ENCODE data around the gene OR5AL1.

DNA sequence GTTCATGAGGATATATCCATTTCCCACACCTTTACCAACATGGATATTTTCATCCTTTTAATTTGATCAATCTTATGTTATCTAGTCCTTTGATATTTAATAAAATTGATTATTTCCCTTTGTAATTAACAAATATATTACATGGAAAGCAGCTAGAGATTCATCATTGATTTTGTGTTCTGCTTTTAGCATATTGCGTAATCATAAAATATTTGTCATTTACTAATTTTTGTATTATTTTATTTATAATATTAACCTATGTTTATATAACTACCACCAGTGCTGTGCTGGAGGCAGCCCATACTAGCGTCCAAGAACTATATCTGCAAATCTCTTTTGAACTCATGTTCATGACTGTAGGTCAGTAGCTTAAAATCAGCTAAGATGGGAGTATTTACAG lies 32.4 kb upstream of the OR5AL1 start:
- TF ChIP-seq, protein P1, sequence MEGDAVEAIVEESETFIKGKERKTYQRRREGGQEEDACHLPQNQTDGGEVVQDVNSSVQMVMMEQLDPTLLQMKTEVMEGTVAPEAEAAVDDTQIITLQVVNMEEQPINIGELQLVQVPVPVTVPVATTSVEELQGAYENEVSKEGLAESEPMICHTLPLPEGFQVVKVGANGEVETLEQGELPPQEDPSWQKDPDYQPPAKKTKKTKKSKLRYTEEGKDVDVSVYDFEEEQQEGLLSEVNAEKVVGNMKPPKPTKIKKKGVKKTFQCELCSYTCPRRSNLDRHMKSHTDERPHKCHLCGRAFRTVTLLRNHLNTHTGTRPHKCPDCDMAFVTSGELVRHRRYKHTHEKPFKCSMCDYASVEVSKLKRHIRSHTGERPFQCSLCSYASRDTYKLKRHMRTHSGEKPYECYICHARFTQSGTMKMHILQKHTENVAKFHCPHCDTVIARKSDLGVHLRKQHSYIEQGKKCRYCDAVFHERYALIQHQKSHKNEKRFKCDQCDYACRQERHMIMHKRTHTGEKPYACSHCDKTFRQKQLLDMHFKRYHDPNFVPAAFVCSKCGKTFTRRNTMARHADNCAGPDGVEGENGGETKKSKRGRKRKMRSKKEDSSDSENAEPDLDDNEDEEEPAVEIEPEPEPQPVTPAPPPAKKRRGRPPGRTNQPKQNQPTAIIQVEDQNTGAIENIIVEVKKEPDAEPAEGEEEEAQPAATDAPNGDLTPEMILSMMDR (IDR thresholded peaks at IDR 0.05), result no peak
- TF ChIP-seq POLR2AphosphoS5 (IDR thresholded peaks at IDR 0.05), result no peak
- TF ChIP-seq POLR2A (IDR thresholded peaks at IDR 0.05), result no peak

Data from breast epithelium (tissue), 3 donors.